ENCODE data around the gene CACNA1F. TPM values are rescaled to one million over a fixed set of nuclear protein-coding genes. Genes with fewer than 3 reads are reported as not detected.

Gene CACNA1F
- total RNA-seq, 1 experiment from 2014 or later, result not detected

GRCh38 chrX:49260221-49260985 is 27.3 kb upstream of the CACNA1F start:
- no peak for DNase-seq (ENCODE audit: low read depth)
- in situ Hi-C loops (cut with HindIII; ENCODE audit: low pct_unique_long_range_greater_than_20kb, low sequenced_read_pairs), result no loop called here

DNA sequence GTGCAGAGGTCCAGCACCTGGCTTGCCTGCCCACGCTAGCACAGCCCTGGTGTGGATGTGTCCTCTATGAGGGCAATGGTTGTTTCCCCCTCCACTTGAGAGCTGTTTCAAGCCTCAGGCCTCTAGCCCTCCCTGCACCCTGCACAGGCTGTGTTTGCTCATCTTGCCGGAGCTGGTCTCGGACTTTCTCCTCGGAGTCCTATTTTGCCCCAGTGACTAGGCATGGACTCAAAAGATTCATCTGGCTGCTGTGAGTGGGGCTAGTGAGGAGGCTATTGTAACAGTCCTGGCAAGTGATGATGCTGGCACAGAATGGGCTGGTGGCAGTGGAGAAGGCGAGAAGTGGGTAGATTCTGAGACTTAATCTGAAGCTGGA is 25.6 kb upstream of the CACNA1F start:
- no peak for DNase-seq (ENCODE audit: low read depth)
- in situ Hi-C loops (cut with HindIII; ENCODE audit: low pct_unique_long_range_greater_than_20kb, low sequenced_read_pairs), result no loop called here

GRCh38 chrX:49257846-49258748 is 25.0 kb upstream of the CACNA1F start:
- in situ Hi-C loops (cut with HindIII; ENCODE audit: low pct_unique_long_range_greater_than_20kb, low sequenced_read_pairs), result no loop called here
- no peak for DNase-seq (ENCODE audit: low read depth)

GRCh38 chrX:49257074-49257790 is 24.1 kb upstream of the CACNA1F start:
- in situ Hi-C loops (cut with HindIII; ENCODE audit: low pct_unique_long_range_greater_than_20kb, low sequenced_read_pairs), result no loop called here
- DNase-seq (ENCODE audit: low read depth), result no peak

DNA sequence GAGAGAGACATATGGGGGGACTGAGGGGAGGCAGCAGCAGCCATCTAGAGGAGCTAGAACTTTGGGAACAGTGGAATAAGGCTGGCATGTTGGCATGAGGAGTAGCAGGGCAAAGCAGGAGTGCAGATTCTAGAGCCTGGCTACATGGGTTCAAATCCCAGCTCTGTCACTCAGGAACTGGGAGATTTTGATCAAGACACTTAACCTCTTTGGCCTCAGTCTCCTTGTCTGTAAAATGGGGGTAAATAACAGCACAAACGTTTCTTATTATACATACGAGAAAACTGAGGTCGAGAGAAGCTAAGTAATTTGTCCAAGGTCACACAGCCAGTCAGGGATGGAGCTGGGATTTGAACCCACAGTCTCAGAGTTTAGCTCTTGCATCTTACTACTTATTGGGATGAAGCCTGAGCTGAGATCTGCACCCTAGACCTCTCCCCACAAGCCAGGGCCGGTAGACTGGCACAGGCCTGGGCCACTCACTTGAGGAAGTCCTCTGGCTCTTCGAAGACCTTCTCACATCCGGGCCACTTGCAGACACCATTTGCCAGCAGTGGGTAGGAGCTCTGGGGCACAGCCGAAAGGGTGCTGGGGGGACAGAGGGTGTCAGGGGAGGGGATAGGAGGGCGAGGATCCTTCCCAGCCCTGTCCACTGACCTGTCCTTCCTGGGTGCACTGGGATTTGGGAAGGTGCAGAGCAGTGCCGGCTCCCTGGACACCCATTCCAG is 23.3 kb upstream of the CACNA1F start:
- no peak for DNase-seq (ENCODE audit: low read depth)
- in situ Hi-C loops (cut with HindIII; ENCODE audit: low pct_unique_long_range_greater_than_20kb, low sequenced_read_pairs), result no loop called here

DNA sequence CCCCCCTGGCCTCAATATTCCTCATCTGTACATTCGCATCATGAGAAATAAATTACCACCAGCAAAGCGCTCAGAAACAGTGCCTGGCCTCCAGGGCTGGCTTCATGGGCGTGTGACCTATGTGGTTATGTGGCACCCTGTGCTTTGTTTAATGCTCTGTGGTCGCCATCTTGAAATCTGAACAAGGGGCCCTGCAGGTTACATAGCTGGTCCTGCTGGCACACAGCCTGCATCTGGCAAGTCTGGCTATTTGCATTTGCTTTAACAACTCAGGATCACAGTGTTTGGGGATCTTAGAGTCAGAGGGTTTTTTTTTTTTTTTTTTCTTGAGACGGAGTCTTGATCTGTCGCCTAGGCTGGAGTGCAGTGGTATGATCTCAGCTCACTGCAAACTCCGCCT is 21.5 kb upstream of the CACNA1F start:
- in situ Hi-C loops (cut with HindIII; ENCODE audit: low pct_unique_long_range_greater_than_20kb, low sequenced_read_pairs), result no loop called here
- DNase-seq (ENCODE audit: low read depth), result no peak

DNA sequence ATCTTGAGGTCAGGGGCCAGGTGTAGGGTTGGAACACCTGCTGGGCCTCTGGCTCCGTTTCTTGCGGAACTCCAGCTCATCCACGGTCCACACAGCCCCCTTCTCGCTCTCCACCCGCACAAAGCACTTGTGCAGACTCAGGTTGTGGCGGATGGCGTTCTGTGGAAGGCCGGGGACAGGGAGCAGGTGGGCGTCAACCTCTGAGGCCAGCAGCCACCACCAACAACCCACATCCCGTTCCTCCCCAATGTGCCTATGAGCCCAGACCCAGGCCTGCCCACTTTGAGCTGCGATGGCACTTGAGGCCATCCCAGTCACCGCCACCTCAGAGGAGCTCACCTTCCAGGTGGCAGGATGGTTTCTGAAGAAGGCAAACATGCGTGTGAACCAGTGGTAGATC is 18.2 kb upstream of the CACNA1F start:
- DNase-seq (ENCODE audit: low read depth), result no peak
- in situ Hi-C loops (cut with HindIII; ENCODE audit: low pct_unique_long_range_greater_than_20kb, low sequenced_read_pairs), result no loop called here

DNA sequence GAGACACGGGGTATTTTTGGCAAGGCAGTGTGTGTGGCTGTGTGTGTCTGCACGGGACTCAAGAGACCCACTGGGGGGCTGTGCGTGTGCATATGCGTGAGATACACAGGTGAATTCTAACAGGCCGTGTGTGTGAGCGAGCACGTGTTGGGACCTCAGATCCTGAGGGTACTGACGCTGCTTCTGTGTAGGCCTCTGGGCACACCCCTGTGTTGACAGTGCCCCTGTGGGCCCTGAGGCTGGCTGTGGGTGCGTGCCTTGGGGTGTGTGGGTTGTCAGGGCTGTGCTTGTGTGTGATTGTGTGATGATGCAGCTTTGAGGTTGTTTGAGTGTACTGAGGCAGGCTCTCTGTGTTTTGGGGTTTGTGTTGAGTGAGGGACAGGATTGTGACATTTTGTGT is 17.4 kb upstream of the CACNA1F start:
- in situ Hi-C loops (cut with HindIII; ENCODE audit: low pct_unique_long_range_greater_than_20kb, low sequenced_read_pairs), result no loop called here
- DNase-seq (ENCODE audit: low read depth), result no peak

DNA sequence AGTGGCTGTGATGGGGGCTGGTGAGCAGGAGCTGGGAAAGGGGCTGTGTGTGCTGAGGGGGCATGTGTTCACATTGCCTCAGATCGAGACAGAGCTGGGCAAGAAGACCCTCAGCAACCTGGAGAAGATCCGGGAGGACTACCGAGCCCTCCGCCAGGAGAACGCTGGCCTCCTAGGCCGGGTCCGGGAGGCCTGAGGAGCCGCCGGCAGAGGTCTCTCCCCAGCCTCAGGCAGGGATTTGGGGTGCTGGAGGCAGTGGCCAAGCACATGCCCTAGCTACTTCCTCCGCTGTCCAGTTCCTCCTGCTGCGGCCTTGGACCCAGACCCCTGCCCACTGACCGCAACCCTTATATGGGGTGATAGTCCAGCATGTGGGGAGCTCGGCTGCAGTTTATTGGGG is 16.9 kb upstream of the CACNA1F start:
- no peak for DNase-seq (ENCODE audit: low read depth)
- in situ Hi-C loops (cut with HindIII; ENCODE audit: low pct_unique_long_range_greater_than_20kb, low sequenced_read_pairs), result no loop called here

DNA sequence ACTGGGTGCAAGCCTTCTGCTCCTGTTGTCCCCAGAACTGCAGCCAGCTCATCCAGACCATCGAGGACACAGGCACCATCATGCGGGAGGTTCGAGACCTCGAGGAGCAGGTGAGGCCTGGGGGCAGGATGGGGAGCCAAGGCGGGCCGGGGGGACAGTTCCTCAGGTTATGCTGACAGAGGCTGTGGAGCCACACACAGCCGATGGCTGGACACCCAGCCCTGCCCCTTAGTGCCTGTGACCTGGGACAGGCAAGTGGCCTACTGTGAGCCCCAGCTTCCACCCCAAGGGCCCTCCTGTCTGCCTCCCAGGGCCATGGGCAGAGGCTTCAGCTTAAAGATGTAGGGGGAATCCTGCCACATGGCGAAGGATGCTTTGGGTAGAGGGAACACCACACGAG is 16.5 kb upstream of the CACNA1F start:
- DNase-seq (ENCODE audit: low read depth), result no peak
- in situ Hi-C loops (cut with HindIII; ENCODE audit: low pct_unique_long_range_greater_than_20kb, low sequenced_read_pairs), result no loop called here

DNA sequence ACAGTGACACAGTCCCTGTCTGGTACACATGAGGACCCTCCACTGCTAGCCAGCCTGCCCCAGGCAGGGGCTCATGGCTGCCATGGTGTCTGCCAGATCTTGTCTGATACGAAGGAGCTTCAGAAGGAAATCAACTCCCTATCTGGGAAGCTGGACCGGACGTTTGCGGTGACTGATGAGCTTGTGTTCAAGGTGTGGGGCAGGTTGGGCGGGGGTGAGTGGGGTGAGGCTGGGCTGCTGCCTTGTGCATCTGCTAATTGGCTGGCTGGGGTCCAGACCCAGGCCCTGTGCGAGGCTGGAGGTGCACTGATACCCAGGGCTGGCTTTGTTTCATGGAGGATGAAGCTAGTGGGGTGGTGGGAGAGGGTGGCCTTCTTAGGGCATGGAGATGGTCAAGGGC is 15.9 kb upstream of the CACNA1F start:
- in situ Hi-C loops (cut with HindIII; ENCODE audit: low pct_unique_long_range_greater_than_20kb, low sequenced_read_pairs), result no loop called here
- DNase-seq (ENCODE audit: low read depth), result no peak

GRCh38 chrX:49247916-49248811 is 15.0 kb upstream of the CACNA1F start:
- no peak for DNase-seq (ENCODE audit: low read depth)
- in situ Hi-C loops (cut with HindIII; ENCODE audit: low pct_unique_long_range_greater_than_20kb, low sequenced_read_pairs), result no loop called here

DNA sequence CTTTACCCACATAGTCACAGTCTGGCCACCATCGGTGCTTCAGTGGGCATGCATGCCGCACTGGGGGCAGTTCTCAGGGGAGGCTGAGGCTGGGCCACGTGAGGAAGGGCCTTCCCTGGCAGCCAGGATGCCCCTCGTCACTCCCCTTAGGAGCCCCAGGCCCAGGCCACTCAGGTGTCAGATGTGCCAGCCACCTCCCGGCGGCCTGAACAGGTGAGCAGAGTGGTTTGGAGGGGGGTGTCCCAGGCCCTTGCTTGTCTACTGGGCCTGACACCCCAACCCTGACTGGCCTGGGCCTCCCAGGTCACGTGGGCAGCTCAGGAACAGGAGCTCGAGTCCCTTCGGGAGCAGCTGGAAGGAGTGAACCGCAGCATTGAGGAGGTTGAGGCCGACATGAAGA is 14.2 kb upstream of the CACNA1F start:
- in situ Hi-C loops (cut with HindIII; ENCODE audit: low pct_unique_long_range_greater_than_20kb, low sequenced_read_pairs), result no loop called here
- DNase-seq (ENCODE audit: low read depth), result no peak

- in situ Hi-C loops (cut with HindIII; ENCODE audit: low pct_unique_long_range_greater_than_20kb, low sequenced_read_pairs), result no loop called here
- DNase-seq (ENCODE audit: low read depth), result no peak
Measured at GRCh38 chrX:49246541-49246940, 13.4 kb upstream of the CACNA1F start.

DNA sequence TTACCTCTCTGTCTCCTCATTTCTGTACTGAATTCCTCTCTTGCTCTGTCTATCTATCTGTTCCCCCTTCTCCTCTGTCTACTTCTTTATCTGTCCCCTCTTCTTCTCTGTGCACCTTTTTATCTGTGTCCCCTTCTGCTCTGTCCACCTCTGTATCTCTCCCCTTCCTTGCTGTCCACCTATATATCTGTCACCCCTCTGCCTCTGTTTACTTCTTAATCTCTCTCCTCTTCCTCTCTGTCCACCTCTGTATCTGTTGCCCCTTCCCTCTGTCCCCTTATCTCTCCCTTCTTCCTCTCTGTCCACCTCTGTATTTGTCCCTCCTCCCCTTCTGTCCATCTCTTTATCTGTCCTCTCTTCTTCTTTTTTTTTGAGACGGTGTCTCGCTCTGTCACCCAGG is 11.1 kb upstream of the CACNA1F start:
- in situ Hi-C loops (cut with HindIII; ENCODE audit: low pct_unique_long_range_greater_than_20kb, low sequenced_read_pairs), result no loop called here
- DNase-seq (ENCODE audit: low read depth), result no peak

- in situ Hi-C loops (cut with HindIII; ENCODE audit: low pct_unique_long_range_greater_than_20kb, low sequenced_read_pairs), result no loop called here
- DNase-seq (ENCODE audit: low read depth), result no peak
Measured at GRCh38 chrX:49243166-49243565, 10.0 kb upstream of the CACNA1F start.

- in situ Hi-C loops (cut with HindIII; ENCODE audit: low pct_unique_long_range_greater_than_20kb, low sequenced_read_pairs), result no loop called here
- no peak for DNase-seq (ENCODE audit: low read depth)
Measured at GRCh38 chrX:49242545-49243066, 9.5 kb upstream of the CACNA1F start.

Data from Caki2 (cell line).